Keratinocyte (primary cell): ENCODE measurements around the gene IGFBP5. TPM values are rescaled to one million over a fixed set of nuclear protein-coding genes. Genes with fewer than 3 reads are reported as not detected.

ENCODE experiments used
- DNase-seq: peaks from one replicate; pipeline ENCODE4 v3.0.0-alpha.2; 2011; ENCODE audit warnings: low read depth, missing footprints, low spot score
- FAIRE-seq: peaks from 2 replicates; lab custom pipeline; 2011; peaks lifted over from hg19 to GRCh38; lab: Jason Lieb, UNC
- H2AFZ ChIP-seq: 2 replicates; pipeline ENCODE4 v1.6.0; 2012; ENCODE audit warnings: low read length, control low read depth, inconsistent platforms; ENCODE audit not compliant: control insufficient read depth
- H3K27ac ChIP-seq: 2 replicates; pipeline ENCODE4 v1.5.1; 2011; ENCODE audit warnings: low read length; ENCODE audit not compliant: control insufficient read depth, insufficient read depth
- H3K27me3 ChIP-seq: 3 replicates; pipeline ENCODE4 v1.6.0; 2011; ENCODE audit warnings: low read length; ENCODE audit not compliant: control insufficient read depth, insufficient read depth; ENCODE audit errors: extremely low read depth
- H3K36me3 ChIP-seq, 2 experiments: 2 replicates in 1 of 2; 3 replicates in 1 of 2; pipeline ENCODE4 v1.5.1; 2011; ENCODE audit warnings: low read length in 2 of 2, mild to moderate bottlenecking in 1 of 2; ENCODE audit not compliant: control insufficient read depth in 2 of 2, insufficient read depth in 2 of 2; ENCODE audit errors: extremely low read depth in 1 of 2
- H3K4me1 ChIP-seq: 3 replicates; pipeline ENCODE4 v1.5.1; 2011; ENCODE audit warnings: low read length; ENCODE audit not compliant: control insufficient read depth, insufficient read depth; ENCODE audit errors: extremely low read depth
- H3K4me2 ChIP-seq: 3 replicates; pipeline ENCODE4 v1.6.0; 2011; ENCODE audit warnings: low read depth, low read length; ENCODE audit not compliant: control insufficient read depth, insufficient read depth; ENCODE audit errors: extremely low read depth
- H3K4me3 ChIP-seq, 3 experiments: fragments of 200-600 bp in 1 of 3; sonication (generic) in 1 of 3; 2 replicates in 2 of 3; 3 replicates in 1 of 3; pipeline ENCODE4 v1.5.1; 2011 to 2016; ENCODE audit warnings: low read length in 3 of 3, mild to moderate bottlenecking in 3 of 3, control low read depth in 2 of 3, inconsistent platforms in 1 of 3, low read depth in 1 of 3, mixed read lengths in 1 of 3, mixed run types in 1 of 3, moderate library complexity in 1 of 3; ENCODE audit not compliant: control insufficient read depth in 2 of 3, insufficient read depth in 2 of 3; ENCODE audit errors: extremely low read depth in 1 of 3
- H3K79me2 ChIP-seq: 2 replicates; pipeline ENCODE4 v1.6.0; 2012; ENCODE audit warnings: low read length; ENCODE audit not compliant: control insufficient read depth, insufficient read depth
- H3K9ac ChIP-seq: 3 replicates; pipeline ENCODE4 v1.6.0; 2011; ENCODE audit warnings: low read length; ENCODE audit not compliant: control insufficient read depth, insufficient read depth; ENCODE audit errors: extremely low read depth
- H3K9me1 ChIP-seq: 3 replicates; pipeline ENCODE4 v1.6.0; 2011; ENCODE audit warnings: low read length; ENCODE audit not compliant: control insufficient read depth, insufficient read depth; ENCODE audit errors: extremely low read depth
- H3K9me3 ChIP-seq: 2 replicates; pipeline ENCODE4 v1.5.1; 2012; ENCODE audit warnings: low read depth, low read length; ENCODE audit not compliant: control insufficient read depth
- H4K20me1 ChIP-seq: 3 replicates; pipeline ENCODE4 v1.6.0; 2011; ENCODE audit warnings: low read length; ENCODE audit not compliant: control insufficient read depth, insufficient read depth; ENCODE audit errors: extremely low read depth
- EZH2 ChIP-seq: IDR thresholded peaks from one replicate; pipeline ENCODE4 v1.6.1; 2012; ENCODE audit warnings: inconsistent platforms, mild to moderate bottlenecking, low read length, moderate library complexity
- dilution Hi-C: fragments of 300-500 bp; cut with MboI; formaldehyde crosslinking; loops from one replicate; pipeline ENCODE4 v1.7.0; 2020; ENCODE audit warnings: low sequenced_read_pairs; ENCODE audit not compliant: extremely low pct_ligation_motif_present
- polyA minus RNA-seq, 3 experiments: library from RNA; depleted of rRNA, polyadenylated mRNA; stranded (reverse); fragments of >200 nt; gene quantifications; 1 replicate in 1 of 3; 2 replicates in 1 of 3; 3 replicates in 1 of 3; pipeline ENCODE4 v1.2.3, GENCODE V29; 2011
- polyA plus RNA-seq, 5 experiments: library from polyadenylated mRNA; depleted of rRNA in 3 of 5; stranded (reverse) in 3 of 5; stranded (forward) in 1 of 5; unstranded in 1 of 5; fragments of >200 nt; gene quantifications; 1 replicate in 1 of 5; 2 replicates in 3 of 5; 3 replicates in 1 of 5; pipeline versions ENCODE4 v1.2.1 to v1.2.3, GENCODE V29; 2011 to 2012; ENCODE audit warnings: missing spikeins in 2 of 5, low read depth in 1 of 5, low replicate concordance in 1 of 5
- TF ChIP-seq, protein P1 (sequence below), 3 experiments: IDR thresholded peaks in 1 of 3; conservative IDR thresholded peaks in 1 of 3; optimal IDR thresholded peaks in 1 of 3; 2 replicates in 2 of 3; 3 replicates in 1 of 3; pipeline versions ENCODE3 to v1.5.1; 2011; ENCODE audit warnings: low read length in 3 of 3, mild to moderate bottlenecking in 3 of 3, moderate library complexity in 2 of 3, control low read depth in 1 of 3, inconsistent platforms in 1 of 3; ENCODE audit not compliant: insufficient read depth in 2 of 3; ENCODE audit errors: extremely low read depth in 1 of 3

Gene IGFBP5, protein sequence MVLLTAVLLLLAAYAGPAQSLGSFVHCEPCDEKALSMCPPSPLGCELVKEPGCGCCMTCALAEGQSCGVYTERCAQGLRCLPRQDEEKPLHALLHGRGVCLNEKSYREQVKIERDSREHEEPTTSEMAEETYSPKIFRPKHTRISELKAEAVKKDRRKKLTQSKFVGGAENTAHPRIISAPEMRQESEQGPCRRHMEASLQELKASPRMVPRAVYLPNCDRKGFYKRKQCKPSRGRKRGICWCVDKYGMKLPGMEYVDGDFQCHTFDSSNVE
- 0.15 to 3.2 TPM (median 1.1 TPM) in 3 replicates for polyA plus RNA-seq
- polyA plus RNA-seq (2011; ENCODE audit: low read depth) = 0.06 TPM
- polyA plus RNA-seq (2011; cell fraction: cytosol; rRNA removed) = 0.10 TPM in 2 replicates
- polyA plus RNA-seq (2011; cell fraction: nucleus; rRNA removed) = 0.56 and 1.3 TPM in 2 replicates
- polyA plus RNA-seq (2012; ENCODE audit: low replicate concordance) = 0.07 and 0.16 TPM in 2 replicates
- 0.85 to 2.1 TPM (median 0.90 TPM) in 3 replicates for polyA minus RNA-seq
- not detected for polyA minus RNA-seq (2011; cell fraction: cytosol; rRNA and poly(A)+ RNA removed)
- 0.53 and 1.8 TPM in 2 replicates for polyA minus RNA-seq (2011; cell fraction: nucleus; rRNA and poly(A)+ RNA removed)

GRCh38 chr2:216695401-216695821 is at the start of gene IGFBP5:
TSS of gene IGFBP5 (minus strand) at chr2:216695549. CDS start at chr2:216694775, 774 bp downstream.
- H3K27ac ChIP-seq = no peak within 1 kb of the TSS

DNA sequence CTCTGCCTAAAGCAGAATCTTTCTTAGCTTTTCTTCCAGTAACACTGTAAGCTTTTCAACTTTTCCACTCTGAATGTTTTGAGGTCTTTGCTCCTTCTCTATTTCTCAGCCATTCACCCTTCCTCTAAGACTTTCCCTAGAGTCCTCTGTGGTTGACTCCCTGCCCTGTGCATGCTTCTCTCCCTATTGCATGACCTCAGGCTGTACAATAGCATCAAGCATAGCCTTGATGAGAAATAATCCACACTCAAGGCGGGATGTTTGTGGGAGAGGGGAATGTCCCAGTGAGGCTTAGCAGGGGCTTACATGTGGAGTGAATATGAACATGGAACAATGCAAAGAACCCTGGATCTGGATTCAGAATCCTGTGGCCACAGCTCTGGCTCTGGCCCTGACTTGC is 48.4 kb upstream of the IGFBP5 start:
- Histone ChIP-seq H3K4me3 (no peak overlapping the region), H3K9me3 (no peaks in the 10 kb centered on the region), H3K36me3 (no peaks in the 10 kb centered on the region), H3K27ac (no peak overlapping the region), H3K9ac (no peak overlapping the region), H3K79me2 (no peaks in the 10 kb centered on the region), H3K9me1 (no peaks in the 10 kb centered on the region), H3K4me2 (no peak overlapping the region), H3K4me1 (peaks cover 2% of the 10 kb centered on the region), H3K27me3 (no peaks in the 10 kb centered on the region), H2AFZ (no peak overlapping the region), H4K20me1 (no peaks in the 10 kb centered on the region)
- dilution Hi-C loops = no loop called here
- TF ChIP-seq EZH2 = no peak
- TF ChIP-seq, protein P1, sequence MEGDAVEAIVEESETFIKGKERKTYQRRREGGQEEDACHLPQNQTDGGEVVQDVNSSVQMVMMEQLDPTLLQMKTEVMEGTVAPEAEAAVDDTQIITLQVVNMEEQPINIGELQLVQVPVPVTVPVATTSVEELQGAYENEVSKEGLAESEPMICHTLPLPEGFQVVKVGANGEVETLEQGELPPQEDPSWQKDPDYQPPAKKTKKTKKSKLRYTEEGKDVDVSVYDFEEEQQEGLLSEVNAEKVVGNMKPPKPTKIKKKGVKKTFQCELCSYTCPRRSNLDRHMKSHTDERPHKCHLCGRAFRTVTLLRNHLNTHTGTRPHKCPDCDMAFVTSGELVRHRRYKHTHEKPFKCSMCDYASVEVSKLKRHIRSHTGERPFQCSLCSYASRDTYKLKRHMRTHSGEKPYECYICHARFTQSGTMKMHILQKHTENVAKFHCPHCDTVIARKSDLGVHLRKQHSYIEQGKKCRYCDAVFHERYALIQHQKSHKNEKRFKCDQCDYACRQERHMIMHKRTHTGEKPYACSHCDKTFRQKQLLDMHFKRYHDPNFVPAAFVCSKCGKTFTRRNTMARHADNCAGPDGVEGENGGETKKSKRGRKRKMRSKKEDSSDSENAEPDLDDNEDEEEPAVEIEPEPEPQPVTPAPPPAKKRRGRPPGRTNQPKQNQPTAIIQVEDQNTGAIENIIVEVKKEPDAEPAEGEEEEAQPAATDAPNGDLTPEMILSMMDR (optimal IDR thresholded peaks at IDR 0.05 in 1 of 3, IDR thresholded peaks at IDR 0.05 in 1 of 3, conservative IDR thresholded peaks at IDR 0.05 in 1 of 3; ENCODE audit: extremely low read depth in 1 of 3, insufficient read depth in 2 of 3, low read length in 3 of 3) = no peak
- DNase-seq (no peak), FAIRE-seq (no peak)

More at GRCh38 chr2:216695401-216695821, at the start of gene IGFBP5:
- Histone ChIP-seq H3K9ac (no peak within 1 kb of the TSS), H3K27me3 (peaks cover 17% of the 10 kb centered on the region), H3K36me3 (no peaks in the 10 kb centered on the region), H4K20me1 (no peaks in the 10 kb centered on the region), H3K9me3 (no peaks in the 10 kb centered on the region), H3K4me3 (peak within 1 kb of the TSS; percentile 37 to 68 (median 43)), H3K9me1 (no peaks in the 10 kb centered on the region), H3K4me2 (peak within 1 kb of the TSS; percentile 92), H3K79me2 (no peaks in the 10 kb centered on the region), H3K4me1 (peaks cover 44% of the 10 kb centered on the region), H2AFZ (peak within 1 kb of the TSS; percentile 74)
- dilution Hi-C loops = no loop called here
- DNase-seq = no peak
- TF ChIP-seq, protein P1 (optimal IDR thresholded peaks at IDR 0.05 in 1 of 3, IDR thresholded peaks at IDR 0.05 in 1 of 3, conservative IDR thresholded peaks at IDR 0.05 in 1 of 3; ENCODE audit: extremely low read depth in 1 of 3, insufficient read depth in 2 of 3, low read length in 3 of 3) = no peak
- no peak for TF ChIP-seq EZH2
- FAIRE-seq = peak; percentile 48
